AG10803 (cell line): Measurements from ENCODE around the gene MSN.
"Not testable (repeated sequence)": the region's sequence is repeated elsewhere in the genome, so short reads cannot be mapped to it uniquely, and the experiment has no call there.

Source experiments
- DNase-seq: peaks from one replicate; pipeline ENCODE4 v3.0.0; 2010; ENCODE audit warnings: low read depth
- H3K4me3 ChIP-seq: 2 replicates; pipeline ENCODE4 v1.5.1; 2011; ENCODE audit warnings: mild to moderate bottlenecking, low read length, control low read depth
- TF ChIP-seq, protein P1 (sequence below): conservative IDR thresholded peaks from 2 replicates; pipeline ENCODE4 v1.5.1; 2011; ENCODE audit warnings: mild to moderate bottlenecking, low read length, control low read depth, inconsistent platforms

Gene MSN

GRCh38 chrX:65667503-65668376, at the start of gene MSN:
Gene MSN (plus strand): TSS chrX:65667654. CDS start chrX:65667842, 188 bp downstream.
- peak; percentile 60 for DNase-seq
- TF ChIP-seq, protein P1, sequence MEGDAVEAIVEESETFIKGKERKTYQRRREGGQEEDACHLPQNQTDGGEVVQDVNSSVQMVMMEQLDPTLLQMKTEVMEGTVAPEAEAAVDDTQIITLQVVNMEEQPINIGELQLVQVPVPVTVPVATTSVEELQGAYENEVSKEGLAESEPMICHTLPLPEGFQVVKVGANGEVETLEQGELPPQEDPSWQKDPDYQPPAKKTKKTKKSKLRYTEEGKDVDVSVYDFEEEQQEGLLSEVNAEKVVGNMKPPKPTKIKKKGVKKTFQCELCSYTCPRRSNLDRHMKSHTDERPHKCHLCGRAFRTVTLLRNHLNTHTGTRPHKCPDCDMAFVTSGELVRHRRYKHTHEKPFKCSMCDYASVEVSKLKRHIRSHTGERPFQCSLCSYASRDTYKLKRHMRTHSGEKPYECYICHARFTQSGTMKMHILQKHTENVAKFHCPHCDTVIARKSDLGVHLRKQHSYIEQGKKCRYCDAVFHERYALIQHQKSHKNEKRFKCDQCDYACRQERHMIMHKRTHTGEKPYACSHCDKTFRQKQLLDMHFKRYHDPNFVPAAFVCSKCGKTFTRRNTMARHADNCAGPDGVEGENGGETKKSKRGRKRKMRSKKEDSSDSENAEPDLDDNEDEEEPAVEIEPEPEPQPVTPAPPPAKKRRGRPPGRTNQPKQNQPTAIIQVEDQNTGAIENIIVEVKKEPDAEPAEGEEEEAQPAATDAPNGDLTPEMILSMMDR: no peak
- H3K4me3 ChIP-seq: peak within 1 kb of the TSS; percentile 82

GRCh38 chrX:65620096-65620705, 47.3 kb upstream of the MSN start:
- H3K4me3 ChIP-seq, DNase-seq: not testable (repeated sequence)

GRCh38 chrX:65630771-65631170, 36.7 kb upstream of the MSN start:
- no peak overlapping the region for H3K4me3 ChIP-seq
- TF ChIP-seq, protein P1: no peak
- no peak for DNase-seq

DNA sequence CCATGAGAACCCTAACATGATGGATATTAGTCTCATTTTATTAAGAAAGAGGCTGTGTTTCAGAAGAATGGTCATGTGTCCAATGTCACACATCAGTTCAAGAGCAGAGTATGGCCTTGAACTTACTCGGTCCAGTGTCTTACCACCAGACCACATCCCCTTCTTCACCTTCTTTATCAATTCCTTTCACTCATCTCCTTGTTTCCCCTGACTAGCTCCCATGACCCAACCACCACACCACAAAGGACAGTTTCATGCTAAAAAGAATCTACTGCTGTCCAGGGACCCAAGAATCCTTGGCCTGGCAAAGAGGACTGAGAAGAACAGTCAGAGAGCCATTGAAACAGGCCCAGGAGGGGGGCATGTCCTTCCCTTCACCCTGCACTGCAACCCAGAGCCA, 33.6 kb upstream of the MSN start:
- DNase-seq: no peak
- TF ChIP-seq, protein P1: no peak
- H3K4me3 ChIP-seq: no peak overlapping the region

DNA sequence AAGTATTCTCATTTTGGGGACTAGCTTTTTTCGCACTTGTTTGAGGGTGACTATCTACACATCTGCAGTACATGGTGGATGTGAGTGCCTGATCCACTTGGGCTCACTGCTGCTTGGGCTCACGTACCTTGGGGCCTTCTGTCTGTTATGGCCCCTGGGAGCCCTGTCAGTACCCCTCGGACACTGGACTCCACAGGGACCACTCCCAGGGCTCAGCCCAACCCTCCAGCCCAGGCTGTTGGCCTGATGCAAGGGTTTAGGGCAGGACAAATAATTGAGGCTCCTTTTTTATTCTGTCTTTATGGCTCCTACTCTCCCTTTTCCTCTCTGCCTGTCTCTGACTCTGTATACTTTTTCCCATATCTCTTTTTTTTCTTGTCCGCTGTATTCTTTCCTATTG, 32.7 kb upstream of the MSN start:
- TF ChIP-seq, protein P1: no peak
- DNase-seq: no peak
- H3K4me3 ChIP-seq: no peak overlapping the region

DNA sequence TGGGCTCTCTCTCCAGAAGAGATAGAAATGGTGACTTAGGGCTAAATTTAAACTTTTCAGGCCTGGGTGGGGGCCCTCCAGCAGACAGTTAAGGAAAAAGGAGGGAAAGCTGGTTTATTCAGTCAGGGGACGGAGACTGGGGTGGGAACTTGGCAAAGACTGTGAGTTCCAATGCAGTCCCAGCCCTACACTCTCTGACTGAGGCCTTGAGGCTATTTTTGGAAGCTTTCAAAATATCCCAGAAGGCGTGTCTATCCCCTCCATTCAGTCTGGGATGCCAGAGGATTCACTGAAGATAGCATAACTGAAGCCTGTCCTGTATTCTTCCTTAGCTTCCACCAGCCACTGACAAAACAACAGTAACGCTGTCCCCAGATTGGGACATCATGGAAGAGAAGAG, 32.1 kb upstream of the MSN start:
- TF ChIP-seq, protein P1: no peak
- DNase-seq: peak; percentile 50
- H3K4me3 ChIP-seq: no peak overlapping the region

- no peak for DNase-seq
- no peak overlapping the region for H3K4me3 ChIP-seq
- TF ChIP-seq, protein P1: no peak; the same call in 1 of the 2 replicates
Measured at GRCh38 chrX:65635822-65636221, 31.6 kb upstream of the MSN start.

DNA sequence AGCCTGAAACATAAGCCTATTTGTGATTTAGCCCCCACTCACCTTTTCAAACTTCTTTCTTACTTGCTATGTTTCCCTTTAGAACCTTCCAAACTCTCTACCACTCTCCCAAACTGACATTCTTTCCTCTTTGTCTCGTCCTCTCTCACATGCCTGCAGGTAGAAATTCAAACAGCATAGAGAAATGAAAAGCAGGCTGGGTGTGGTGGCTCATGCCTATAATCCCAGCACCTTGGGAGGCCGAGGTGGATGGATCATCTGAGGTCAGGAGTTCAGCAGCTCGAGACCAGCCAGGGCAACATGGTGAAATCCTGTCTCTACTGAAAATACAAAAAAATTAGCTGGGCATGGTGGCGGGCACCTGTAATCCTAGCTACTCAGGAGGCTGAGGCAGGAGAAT, 31.2 kb upstream of the MSN start:
- H3K4me3 ChIP-seq, DNase-seq: not testable (repeated sequence)
